Measurements from ENCODE around the gene FBXL3. TPM values are rescaled to one million over a fixed set of nuclear protein-coding genes. Genes with fewer than 3 reads are reported as not detected.

Gene FBXL3
- polyA plus RNA-seq, 2 of the 4 experiments (the other 2 are of a cell fraction) = 17.8 to 24.0 TPM

DNA sequence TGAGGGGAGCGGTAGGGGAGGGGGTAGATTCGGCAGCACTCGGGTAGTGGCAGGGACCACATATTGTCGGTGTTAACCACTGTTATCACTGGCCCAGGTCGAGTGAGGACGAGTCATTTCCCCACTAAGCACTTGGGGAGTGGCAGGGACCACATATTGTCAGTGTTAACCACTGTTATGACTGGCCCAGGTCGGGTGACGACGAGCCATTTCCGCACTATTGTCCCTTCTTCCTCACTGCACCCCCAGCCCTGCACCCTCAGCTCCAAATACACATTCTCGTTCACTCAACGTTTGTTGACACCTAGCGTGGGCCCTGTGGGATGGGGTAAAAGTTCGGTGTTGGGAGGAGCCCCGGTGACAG, 35.5 kb downstream of the FBXL3 start:
- ChIA-PET POLR2A (interaction anchor here (0.9 to 2.9 kb wide), 3 partner anchors 14 to 280 kb away, joined by 3 to 10 read pairs (median 4); partner anchors contain the start of gene FBXL3), CTCF (interaction anchor here (2.2 to 2.6 kb wide), 2 partner anchors 11 kb away, joined by 5 to 14 read pairs; no protein-coding TSS in a partner anchor)
- H3K4me3 ChIP-seq = peak overlapping the region; percentile 83
- peak overlapping the region; percentile 86 for H3K4me2 ChIP-seq
- TF ChIP-seq, protein P1, sequence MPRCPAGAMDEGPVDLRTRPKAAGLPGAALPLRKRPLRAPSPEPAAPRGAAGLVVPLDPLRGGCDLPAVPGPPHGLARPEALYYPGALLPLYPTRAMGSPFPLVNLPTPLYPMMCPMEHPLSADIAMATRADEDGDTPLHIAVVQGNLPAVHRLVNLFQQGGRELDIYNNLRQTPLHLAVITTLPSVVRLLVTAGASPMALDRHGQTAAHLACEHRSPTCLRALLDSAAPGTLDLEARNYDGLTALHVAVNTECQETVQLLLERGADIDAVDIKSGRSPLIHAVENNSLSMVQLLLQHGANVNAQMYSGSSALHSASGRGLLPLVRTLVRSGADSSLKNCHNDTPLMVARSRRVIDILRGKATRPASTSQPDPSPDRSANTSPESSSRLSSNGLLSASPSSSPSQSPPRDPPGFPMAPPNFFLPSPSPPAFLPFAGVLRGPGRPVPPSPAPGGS (IDR thresholded peaks at IDR 0.05) = no peak
- TF ChIP-seq ZNF302 (CRISPR knock-in tag; IDR thresholded peaks at IDR 0.05) = no peak
- no peak for TF ChIP-seq CHD4 (IDR thresholded peaks at IDR 0.05; ENCODE audit: borderline replicate concordance)
- no peak for TF ChIP-seq CHD2 (IDR thresholded peaks at IDR 0.05; ENCODE audit: low read length, partially characterized antibody)
- TF ChIP-seq KDM5A (IDR thresholded peaks at IDR 0.05) = no peak
- TF ChIP-seq, protein P2, sequence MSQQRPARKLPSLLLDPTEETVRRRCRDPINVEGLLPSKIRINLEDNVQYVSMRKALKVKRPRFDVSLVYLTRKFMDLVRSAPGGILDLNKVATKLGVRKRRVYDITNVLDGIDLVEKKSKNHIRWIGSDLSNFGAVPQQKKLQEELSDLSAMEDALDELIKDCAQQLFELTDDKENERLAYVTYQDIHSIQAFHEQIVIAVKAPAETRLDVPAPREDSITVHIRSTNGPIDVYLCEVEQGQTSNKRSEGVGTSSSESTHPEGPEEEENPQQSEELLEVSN (IDR thresholded peaks at IDR 0.05; ENCODE audit: borderline replicate concordance, low read depth) = no peak
- no peak for TF ChIP-seq RAD21 (conservative IDR thresholded peaks at IDR 0.05 in 1 of 2, IDR thresholded peaks at IDR 0.05 in 1 of 2)
- no peak for TF ChIP-seq HDAC2 (IDR thresholded peaks at IDR 0.05)
- TF ChIP-seq NR3C1 (IDR thresholded peaks at IDR 0.05) = no peak
- TF ChIP-seq ZFP36 (IDR thresholded peaks at IDR 0.05; ENCODE audit: borderline replicate concordance, partially characterized antibody) = no peak
- TF ChIP-seq EHMT2 (IDR thresholded peaks at IDR 0.05; ENCODE audit: low read depth) = no peak
- TF ChIP-seq MAFK (IDR thresholded peaks at IDR 0.05; ENCODE audit: partially characterized antibody) = no peak
- peak overlapping the region; percentile 90 to 96 for H3K27ac ChIP-seq
- peak in 1 of 2 experiments; percentile 21; a peak in 2 of 6 replicates for ATAC-seq
- H3K9me3 ChIP-seq = no peaks in the 10 kb centered on the region
- DNase-seq (ENCODE audit: low read depth in 1 of 2, low spot score in 1 of 2) = no peak
- 55% methylated on average over 15 of the region's 15 CpGs for WGBS (ENCODE audit: missing lambda C conversion rate)
- FAIRE-seq = no peak
- H3K4me1 ChIP-seq = peaks cover 8% of the 10 kb centered on the region; the same call in 1 of the 3 replicates

DNA sequence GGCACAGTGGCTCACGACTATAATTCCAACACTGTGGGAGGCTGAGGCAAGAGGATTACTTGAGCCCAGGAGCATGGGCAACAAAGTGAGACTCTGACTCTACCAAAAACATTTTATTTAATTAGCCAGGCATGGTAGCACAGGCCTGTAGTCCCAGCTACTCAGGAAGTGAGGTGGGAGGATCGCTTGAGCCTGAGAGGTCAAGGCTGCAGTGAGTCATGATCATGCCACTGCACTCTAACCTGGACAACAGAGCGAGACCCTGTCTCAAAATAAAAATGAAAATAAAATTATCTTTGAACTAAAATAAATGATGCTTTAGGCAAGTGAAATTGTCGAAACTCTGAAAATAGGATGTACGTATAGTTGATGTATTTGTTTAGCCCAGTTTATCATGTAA, 43.3 kb downstream of the FBXL3 start:
- FAIRE-seq = no peak
- H3K4me2 ChIP-seq = no peak overlapping the region
- no peak overlapping the region for H3K27ac ChIP-seq
- H3K4me1 ChIP-seq = no peaks in the 10 kb centered on the region
- TF ChIP-seq CEBPB (IDR thresholded peaks at IDR 0.05) (no peak), KDM1A (IDR thresholded peaks at IDR 0.05; ENCODE audit: low read depth) (no peak)
- 67% methylated on average over 5 of the region's 5 CpGs for WGBS (ENCODE audit: missing lambda C conversion rate)
- ATAC-seq = no peak
- DNase-seq (ENCODE audit: low read depth in 1 of 2, low spot score in 1 of 2) = no peak
- ChIA-PET POLR2A (no interaction called here), CTCF (no interaction called here)
- no peaks in the 10 kb centered on the region for H3K9me3 ChIP-seq
- no peak overlapping the region for H3K4me3 ChIP-seq

DNA sequence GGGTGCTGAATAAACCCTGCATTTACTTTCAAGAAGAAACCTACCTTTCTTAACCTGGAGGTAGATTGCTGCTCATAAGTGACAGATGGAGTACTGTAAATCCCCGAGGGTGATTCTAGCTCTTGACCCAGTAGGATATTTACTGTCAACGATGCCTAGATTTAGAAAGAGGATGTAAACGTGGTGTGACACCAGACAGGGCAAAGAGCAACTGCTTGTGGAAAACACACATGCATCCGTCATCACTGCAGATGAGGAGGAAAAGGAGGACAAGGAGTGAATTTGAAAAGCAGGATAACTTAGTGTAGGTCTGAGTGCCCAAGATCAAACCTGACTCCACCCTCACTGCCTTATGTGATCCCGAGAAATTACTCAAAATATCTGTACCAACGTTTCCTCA, 44.9 kb downstream of the FBXL3 start:
- POLR2A ChIA-PET = no interaction called here

More for the DNA sequence above, 44.9 kb downstream of the FBXL3 start:
- DNase-seq (ENCODE audit: low read depth in 1 of 2, low spot score in 1 of 2) (no peak), FAIRE-seq (no peak), ATAC-seq (no peak)
- H3K4me3 ChIP-seq = no peak overlapping the region
- H3K9me3 ChIP-seq = no peaks in the 10 kb centered on the region
- H3K4me2 ChIP-seq = no peak overlapping the region
- WGBS (ENCODE audit: missing lambda C conversion rate) = 31% methylated on average over 6 of the region's 6 CpGs
- no peaks in the 10 kb centered on the region for H3K4me1 ChIP-seq
- CTCF ChIA-PET = no interaction called here
- no peak overlapping the region for H3K27ac ChIP-seq
- TF ChIP-seq TP53 (CRISPR knock-in tag; IDR thresholded peaks at IDR 0.05) = no peak
- TF ChIP-seq NPAS2 (CRISPR knock-in tag; IDR thresholded peaks at IDR 0.05; ENCODE audit: borderline replicate concordance) = no peak
- TF ChIP-seq RCOR1 (IDR thresholded peaks at IDR 0.05; ENCODE audit: low read depth, low read length) = no peak
- TF ChIP-seq ZFP36 (IDR thresholded peaks at IDR 0.05; ENCODE audit: borderline replicate concordance, partially characterized antibody) = no peak
- TF ChIP-seq HEYL (CRISPR knock-in tag; IDR thresholded peaks at IDR 0.05) = no peak
- TF ChIP-seq FOSB (CRISPR knock-in tag; IDR thresholded peaks at IDR 0.05) = no peak
- TF ChIP-seq TFCP2L1 (CRISPR knock-in tag; IDR thresholded peaks at IDR 0.05) = no peak
- TF ChIP-seq SREBF2 (IDR thresholded peaks at IDR 0.05) = no peak
- TF ChIP-seq, protein P3, sequence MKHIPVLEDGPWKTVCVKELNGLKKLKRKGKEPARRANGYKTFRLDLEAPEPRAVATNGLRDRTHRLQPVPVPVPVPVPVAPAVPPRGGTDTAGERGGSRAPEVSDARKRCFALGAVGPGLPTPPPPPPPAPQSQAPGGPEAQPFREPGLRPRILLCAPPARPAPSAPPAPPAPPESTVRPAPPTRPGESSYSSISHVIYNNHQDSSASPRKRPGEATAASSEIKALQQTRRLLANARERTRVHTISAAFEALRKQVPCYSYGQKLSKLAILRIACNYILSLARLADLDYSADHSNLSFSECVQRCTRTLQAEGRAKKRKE (CRISPR knock-in tag; IDR thresholded peaks at IDR 0.05; ENCODE audit: low read depth) = no peak
- TF ChIP-seq, protein P4, sequence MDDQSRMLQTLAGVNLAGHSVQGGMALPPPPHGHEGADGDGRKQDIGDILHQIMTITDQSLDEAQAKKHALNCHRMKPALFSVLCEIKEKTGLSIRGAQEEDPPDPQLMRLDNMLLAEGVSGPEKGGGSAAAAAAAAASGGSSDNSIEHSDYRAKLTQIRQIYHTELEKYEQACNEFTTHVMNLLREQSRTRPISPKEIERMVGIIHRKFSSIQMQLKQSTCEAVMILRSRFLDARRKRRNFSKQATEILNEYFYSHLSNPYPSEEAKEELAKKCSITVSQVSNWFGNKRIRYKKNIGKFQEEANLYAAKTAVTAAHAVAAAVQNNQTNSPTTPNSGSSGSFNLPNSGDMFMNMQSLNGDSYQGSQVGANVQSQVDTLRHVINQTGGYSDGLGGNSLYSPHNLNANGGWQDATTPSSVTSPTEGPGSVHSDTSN (IDR thresholded peaks at IDR 0.05) = no peak
- no peak for TF ChIP-seq CEBPB (IDR thresholded peaks at IDR 0.05)
